ENCODE data around the gene WDFY4.

WDFY4 gene

GRCh38 chr10:48694371-48695030, 9.8 kb downstream of the WDFY4 start:
- H3K27ac ChIP-seq (replicated peaks; ENCODE audit: low read length): no peak overlapping the region
- peaks cover 0 to 2% of the 10 kb centered on the region in 2 donors for H3K4me1 ChIP-seq (ENCODE audit: control insufficient read depth in 2 of 2, insufficient read depth in 1 of 2, low read depth in 1 of 2, low read length in 2 of 2)

GRCh38 chr10:48695636-48696534, 11.2 kb downstream of the WDFY4 start:
- Histone ChIP-seq H3K4me3 (ENCODE audit: low read length in 2 of 2) (no peak overlapping the region), H3K27me3 (ENCODE audit: control insufficient read depth in 3 of 3, insufficient read depth in 3 of 3, low read depth in 1 of 3, low read length in 3 of 3) (no peaks in the 10 kb centered on the region), H2AK5ac (ENCODE audit: low read depth, low read length) (no peak overlapping the region), H4K8ac (ENCODE audit: low read depth, low read length) (no peak overlapping the region), H3K27ac (replicated peaks; ENCODE audit: low read length) (no peak overlapping the region), H3K4me2 (ENCODE audit: insufficient read depth, low read length, poor library complexity, severe bottlenecking) (no peak overlapping the region), H3K4me1 (ENCODE audit: control insufficient read depth in 2 of 2, insufficient read depth in 1 of 2, low read depth in 1 of 2, low read length in 2 of 2) (peaks cover 0 to 4% of the 10 kb centered on the region in 2 donors), H2AFZ (ENCODE audit: low read length) (no peak overlapping the region), H3K23ac (ENCODE audit: low read depth, low read length, poor library complexity) (peak overlapping the region; percentile 40), H3K4ac (ENCODE audit: low read length) (no peak overlapping the region), H3K79me1 (ENCODE audit: low read depth, low read length) (no peaks in the 10 kb centered on the region), H3K9ac (ENCODE audit: low read depth, low read length, poor library complexity) (no peak overlapping the region), H3K36me3 (replicated peaks in 1 of 2; ENCODE audit: control insufficient read depth in 2 of 2, insufficient read depth in 2 of 2, low read length in 2 of 2) (no peaks in the 10 kb centered on the region), H4K91ac (ENCODE audit: low read depth, low read length, poor library complexity) (no peak overlapping the region), H2BK120ac (ENCODE audit: low read depth, low read length) (no peak overlapping the region), H2BK5ac (ENCODE audit: low read length) (no peak overlapping the region), H3K14ac (ENCODE audit: low read length) (peak overlapping the region; percentile 57), H2BK12ac (ENCODE audit: low read length) (no peak overlapping the region), H3K9me3 (replicated peaks in 1 of 2; ENCODE audit: control insufficient read depth in 2 of 2, insufficient read depth in 1 of 2, low read depth in 1 of 2, low read length in 2 of 2) (no peaks in the 10 kb centered on the region), H2BK15ac (ENCODE audit: low read length) (no peak overlapping the region), H3K18ac (ENCODE audit: low read length) (no peak overlapping the region)
- DNase-seq (ENCODE audit: low spot score): no peak
- WGBS, 2 donors (ENCODE audit: extremely low coverage in 2 of 2, insufficient read length in 2 of 2, insufficient replicate concordance in 1 of 2): no CpG with 5 or more reads among the region's 13 CpGs

More at GRCh38 chr10:48694371-48695030, 9.8 kb downstream of the WDFY4 start:
- WGBS, 2 donors (ENCODE audit: extremely low coverage in 2 of 2, insufficient read length in 2 of 2, insufficient replicate concordance in 1 of 2): no CpG with 5 or more reads among the region's 7 CpGs
- no peak overlapping the region for H3K4ac ChIP-seq (ENCODE audit: low read length)
- no peak overlapping the region for H2BK120ac ChIP-seq (ENCODE audit: low read depth, low read length)
- peaks cover 0 to 3% of the 10 kb centered on the region in 2 donors for H3K9me3 ChIP-seq (replicated peaks in 1 of 2; ENCODE audit: control insufficient read depth in 2 of 2, insufficient read depth in 1 of 2, low read depth in 1 of 2, low read length in 2 of 2)
- H3K9ac ChIP-seq (ENCODE audit: low read depth, low read length, poor library complexity): no peak overlapping the region
- H4K91ac ChIP-seq (ENCODE audit: low read depth, low read length, poor library complexity): no peak overlapping the region
- no peak overlapping the region for H2AK5ac ChIP-seq (ENCODE audit: low read depth, low read length)
- H2BK15ac ChIP-seq (ENCODE audit: low read length): no peak overlapping the region
- H2BK5ac ChIP-seq (ENCODE audit: low read length): no peak overlapping the region
- no peaks in the 10 kb centered on the region for H3K36me3 ChIP-seq (replicated peaks in 1 of 2; ENCODE audit: control insufficient read depth in 2 of 2, insufficient read depth in 2 of 2, low read length in 2 of 2)
- H3K14ac ChIP-seq (ENCODE audit: low read length): no peak overlapping the region
- no peak overlapping the region for H3K23ac ChIP-seq (ENCODE audit: low read depth, low read length, poor library complexity)
- no peak for DNase-seq (ENCODE audit: low spot score)
- no peaks in the 10 kb centered on the region for H3K27me3 ChIP-seq (ENCODE audit: control insufficient read depth in 3 of 3, insufficient read depth in 3 of 3, low read depth in 1 of 3, low read length in 3 of 3)
- no peak overlapping the region for H3K4me2 ChIP-seq (ENCODE audit: insufficient read depth, low read length, poor library complexity, severe bottlenecking)
- H3K18ac ChIP-seq (ENCODE audit: low read length): no peak overlapping the region
- H4K8ac ChIP-seq (ENCODE audit: low read depth, low read length): no peak overlapping the region
- H3K79me1 ChIP-seq (ENCODE audit: low read depth, low read length): no peaks in the 10 kb centered on the region
- no peak overlapping the region for H2AFZ ChIP-seq (ENCODE audit: low read length)
- no peak overlapping the region for H2BK12ac ChIP-seq (ENCODE audit: low read length)
- H3K4me3 ChIP-seq (ENCODE audit: low read length in 2 of 2): no peak overlapping the region

GRCh38 chr10:48696535-48696873, 11.8 kb downstream of the WDFY4 start:
- peak overlapping the region; percentile 57 for H3K14ac ChIP-seq (ENCODE audit: low read length)
- no peak overlapping the region for H4K91ac ChIP-seq (ENCODE audit: low read depth, low read length, poor library complexity)
- H2BK120ac ChIP-seq (ENCODE audit: low read depth, low read length): no peak overlapping the region
- H3K27ac ChIP-seq (replicated peaks; ENCODE audit: low read length): no peak overlapping the region
- H3K36me3 ChIP-seq (replicated peaks in 1 of 2; ENCODE audit: control insufficient read depth in 2 of 2, insufficient read depth in 2 of 2, low read length in 2 of 2): no peaks in the 10 kb centered on the region
- H3K9ac ChIP-seq (ENCODE audit: low read depth, low read length, poor library complexity): no peak overlapping the region
- DNase-seq (ENCODE audit: low spot score): no peak
- H2BK12ac ChIP-seq (ENCODE audit: low read length): no peak overlapping the region
- H3K27me3 ChIP-seq (ENCODE audit: control insufficient read depth in 3 of 3, insufficient read depth in 3 of 3, low read depth in 1 of 3, low read length in 3 of 3): no peaks in the 10 kb centered on the region
- H3K9me3 ChIP-seq (replicated peaks in 1 of 2; ENCODE audit: control insufficient read depth in 2 of 2, insufficient read depth in 1 of 2, low read depth in 1 of 2, low read length in 2 of 2): no peaks in the 10 kb centered on the region
- H2AK5ac ChIP-seq (ENCODE audit: low read depth, low read length): no peak overlapping the region
- no peaks in the 10 kb centered on the region for H3K79me1 ChIP-seq (ENCODE audit: low read depth, low read length)
- H2BK5ac ChIP-seq (ENCODE audit: low read length): no peak overlapping the region
- no peak overlapping the region for H3K4me2 ChIP-seq (ENCODE audit: insufficient read depth, low read length, poor library complexity, severe bottlenecking)
- no peak overlapping the region for H2AFZ ChIP-seq (ENCODE audit: low read length)
- no peak overlapping the region for H3K4me3 ChIP-seq (ENCODE audit: low read length in 2 of 2)
- H3K23ac ChIP-seq (ENCODE audit: low read depth, low read length, poor library complexity): peak overlapping the region; percentile 40
- H4K8ac ChIP-seq (ENCODE audit: low read depth, low read length): no peak overlapping the region
- no peak overlapping the region for H3K18ac ChIP-seq (ENCODE audit: low read length)
- peaks cover 0 to 4% of the 10 kb centered on the region in 2 donors for H3K4me1 ChIP-seq (ENCODE audit: control insufficient read depth in 2 of 2, insufficient read depth in 1 of 2, low read depth in 1 of 2, low read length in 2 of 2)
- H3K4ac ChIP-seq (ENCODE audit: low read length): no peak overlapping the region
- no peak overlapping the region for H2BK15ac ChIP-seq (ENCODE audit: low read length)
- no CpG with 5 or more reads among the region's 4 CpGs for WGBS, 2 donors (ENCODE audit: extremely low coverage in 2 of 2, insufficient read length in 2 of 2, insufficient replicate concordance in 1 of 2)

GRCh38 chr10:48697091-48697490, 12.4 kb downstream of the WDFY4 start:
- no peak overlapping the region for H2BK15ac ChIP-seq (ENCODE audit: low read length)
- peak overlapping the region; percentile 36 for H2AK5ac ChIP-seq (ENCODE audit: low read depth, low read length)
- no CpG with 5 or more reads among the region's 5 CpGs for WGBS, 2 donors (ENCODE audit: extremely low coverage in 2 of 2, insufficient read length in 2 of 2, insufficient replicate concordance in 1 of 2)
- no peak for DNase-seq (ENCODE audit: low spot score)
- no peaks in the 10 kb centered on the region for H3K27me3 ChIP-seq (ENCODE audit: control insufficient read depth in 3 of 3, insufficient read depth in 3 of 3, low read depth in 1 of 3, low read length in 3 of 3)
- no peak overlapping the region for H4K8ac ChIP-seq (ENCODE audit: low read depth, low read length)
- no peak overlapping the region for H3K9ac ChIP-seq (ENCODE audit: low read depth, low read length, poor library complexity)
- no peaks in the 10 kb centered on the region for H3K9me3 ChIP-seq (replicated peaks in 1 of 2; ENCODE audit: control insufficient read depth in 2 of 2, insufficient read depth in 1 of 2, low read depth in 1 of 2, low read length in 2 of 2)
- H3K4me1 ChIP-seq (ENCODE audit: control insufficient read depth in 2 of 2, insufficient read depth in 1 of 2, low read depth in 1 of 2, low read length in 2 of 2): peaks cover 0 to 4% of the 10 kb centered on the region in 2 donors
- H3K18ac ChIP-seq (ENCODE audit: low read length): no peak overlapping the region
- H3K4me2 ChIP-seq (ENCODE audit: insufficient read depth, low read length, poor library complexity, severe bottlenecking): no peak overlapping the region
- H4K91ac ChIP-seq (ENCODE audit: low read depth, low read length, poor library complexity): no peak overlapping the region
- no peak overlapping the region for H2AFZ ChIP-seq (ENCODE audit: low read length)
- no peak overlapping the region for H3K14ac ChIP-seq (ENCODE audit: low read length)
- no peak overlapping the region for H3K4me3 ChIP-seq (ENCODE audit: low read length in 2 of 2)
- no peak overlapping the region for H3K23ac ChIP-seq (ENCODE audit: low read depth, low read length, poor library complexity)
- H3K79me1 ChIP-seq (ENCODE audit: low read depth, low read length): no peaks in the 10 kb centered on the region
- H3K4ac ChIP-seq (ENCODE audit: low read length): no peak overlapping the region
- no peak overlapping the region for H3K27ac ChIP-seq (replicated peaks; ENCODE audit: low read length)
- no peak overlapping the region for H2BK120ac ChIP-seq (ENCODE audit: low read depth, low read length)
- H3K36me3 ChIP-seq (replicated peaks in 1 of 2; ENCODE audit: control insufficient read depth in 2 of 2, insufficient read depth in 2 of 2, low read length in 2 of 2): no peaks in the 10 kb centered on the region
- H2BK12ac ChIP-seq (ENCODE audit: low read length): no peak overlapping the region
- H2BK5ac ChIP-seq (ENCODE audit: low read length): peak overlapping the region; percentile 21
